HG03571 (cell line): ENCODE data around the gene PPP4R3B.

Experiments
- ATAC-seq: cut with Tn5 transposase; IDR thresholded peaks from one replicate; pipeline ENCODE4 v1.9.1; 2021; ENCODE audit not compliant: unreplicated experiment

The PPP4R3B gene

DNA sequence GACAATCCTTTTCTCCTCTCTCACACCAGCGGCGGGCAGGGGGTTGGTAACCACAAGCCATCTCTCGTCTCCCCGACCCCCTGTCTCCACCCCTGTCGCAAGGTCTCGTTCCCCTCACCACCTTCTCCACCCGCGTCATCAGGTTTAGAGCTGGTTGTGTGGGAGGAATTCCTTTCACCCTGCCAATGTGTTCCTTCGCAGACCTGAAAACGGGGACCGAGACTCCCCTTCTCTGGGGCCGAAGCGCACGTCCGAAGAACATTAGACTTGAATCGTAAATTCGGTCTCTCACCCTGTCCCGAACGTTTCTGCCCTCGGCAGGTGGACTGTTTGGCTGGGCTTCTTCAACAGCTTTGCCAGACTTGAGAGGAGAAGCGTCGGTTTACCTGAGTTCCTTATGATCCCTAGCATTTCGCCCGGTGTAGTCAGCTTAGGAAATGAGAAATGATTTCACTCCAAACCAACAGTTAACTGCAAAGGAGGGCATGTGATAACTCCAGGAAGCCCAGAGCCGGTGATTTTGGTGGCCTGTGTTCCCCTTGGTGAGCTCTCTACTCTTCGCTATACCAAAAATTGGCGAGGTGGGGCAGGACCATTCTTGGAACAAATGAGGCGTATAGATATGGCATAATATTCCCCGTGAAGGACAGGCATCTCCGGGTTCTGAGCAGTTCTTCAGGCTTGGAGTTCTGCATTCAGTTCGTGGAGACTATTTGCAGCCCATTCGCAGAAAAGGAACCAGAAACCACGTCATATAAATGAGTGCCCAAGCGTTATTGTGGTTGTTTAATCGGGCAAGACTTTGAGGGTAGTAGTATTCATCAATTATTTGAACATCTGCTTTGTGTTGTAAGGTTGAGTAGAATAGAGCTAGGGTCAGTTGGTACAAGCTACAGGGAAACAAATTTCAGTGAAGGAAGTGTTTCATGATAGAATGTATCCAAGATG, 97.2 kb downstream of the PPP4R3B start:
- peak; percentile 7 for ATAC-seq

DNA sequence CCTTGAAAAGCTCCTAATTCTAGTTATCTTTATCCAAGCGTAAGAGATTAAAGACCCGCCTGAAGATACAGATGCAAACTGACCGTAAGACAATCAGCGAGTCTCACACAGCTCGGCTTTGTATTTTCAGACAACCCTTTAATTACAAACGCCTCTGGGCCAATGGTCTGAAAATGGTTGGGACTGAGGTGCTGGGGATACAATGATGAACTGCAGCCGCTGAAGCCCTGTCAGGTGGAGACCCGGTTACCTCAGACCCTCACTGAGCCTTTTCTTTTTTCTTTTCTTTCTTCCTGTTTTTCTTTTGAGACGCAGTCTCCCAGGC, 98.6 kb downstream of the PPP4R3B start:
- peak; percentile 6 for ATAC-seq

- no peak for ATAC-seq
Measured at GRCh38 chr2:55511508-55512124, 105.8 kb downstream of the PPP4R3B start.

DNA sequence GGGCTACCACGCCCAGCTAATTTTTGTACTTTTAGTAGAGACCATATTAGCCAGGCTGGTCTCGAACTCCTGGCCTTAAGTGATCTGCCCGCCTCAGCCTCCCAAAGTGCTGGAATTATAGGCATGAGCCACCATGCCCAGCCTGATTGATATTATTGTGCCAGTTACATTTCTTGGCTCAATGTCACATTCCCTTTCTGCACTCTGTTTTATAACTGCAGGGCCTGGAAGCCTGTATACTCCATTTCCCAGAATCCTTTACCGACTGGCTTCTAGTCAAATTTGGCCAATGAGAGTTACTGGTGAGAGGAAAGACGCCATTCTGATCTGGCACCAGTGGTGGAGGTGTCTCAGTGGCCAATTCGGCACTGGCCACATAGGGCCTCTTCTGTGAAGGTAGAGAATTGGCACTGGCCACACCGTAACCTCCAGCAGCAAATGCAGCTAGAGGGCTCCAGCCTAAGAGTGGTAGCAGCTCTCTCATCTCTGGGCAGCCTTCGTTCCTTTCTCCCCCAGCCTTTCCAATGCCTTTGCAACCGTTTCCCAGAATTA, 114.8 kb downstream of the PPP4R3B start:
- no peak for ATAC-seq

GRCh38 chr2:55500025-55500424, 117.4 kb downstream of the PPP4R3B start:
- ATAC-seq = no peak

- no peak for ATAC-seq
Measured at GRCh38 chr2:55498582-55498981, 118.8 kb downstream of the PPP4R3B start.
